ENCODE data around the gene HBE1. TPM values are rescaled to one million over a fixed set of nuclear protein-coding genes. Genes with fewer than 3 reads are reported as not detected.

Gene HBE1
- total and polyA plus RNA-seq, 2 donors (not counting 1 experiment from before 2014, with no cell fraction given) = not detected

DNA sequence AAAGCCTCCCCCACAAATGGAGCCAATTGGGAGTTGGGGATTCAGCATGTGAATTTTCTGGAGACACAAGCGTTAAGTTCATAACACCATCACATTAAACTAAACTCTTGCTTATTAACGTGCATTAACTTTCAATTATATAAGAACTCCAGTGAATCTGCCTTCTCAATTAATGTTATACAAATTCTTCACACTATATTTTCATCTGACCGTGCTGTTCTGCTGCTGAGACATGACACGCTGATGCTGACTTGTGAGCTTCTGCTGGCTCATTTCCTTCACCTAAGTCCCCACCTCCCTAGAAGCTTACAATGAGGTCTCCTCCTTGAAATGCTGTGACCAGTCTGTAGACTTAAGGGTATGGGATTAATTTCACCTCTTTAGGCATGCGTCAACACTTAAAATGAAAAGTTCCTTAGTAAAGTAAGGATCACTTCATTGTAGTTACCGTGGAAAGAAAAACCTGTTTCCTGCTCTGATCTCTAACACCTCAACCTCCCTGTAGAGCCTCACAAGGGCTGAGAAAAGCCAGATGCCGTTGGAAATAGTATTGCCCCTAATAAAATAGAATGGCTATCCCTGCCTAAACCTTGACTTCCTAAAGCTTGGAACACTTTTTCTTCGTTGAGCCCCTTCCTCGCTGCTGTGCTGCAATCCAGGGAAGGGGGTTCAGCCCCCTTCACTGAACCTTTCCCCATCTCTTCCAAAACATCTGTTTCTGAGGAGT, 17.4 kb downstream of the HBE1 start:
- no peak for ATAC-seq (ENCODE audit: low read depth)
- no peaks in the 10 kb centered on the region for H3K9me3 Mint-ChIP-seq (ENCODE audit: insufficient read depth)

DNA sequence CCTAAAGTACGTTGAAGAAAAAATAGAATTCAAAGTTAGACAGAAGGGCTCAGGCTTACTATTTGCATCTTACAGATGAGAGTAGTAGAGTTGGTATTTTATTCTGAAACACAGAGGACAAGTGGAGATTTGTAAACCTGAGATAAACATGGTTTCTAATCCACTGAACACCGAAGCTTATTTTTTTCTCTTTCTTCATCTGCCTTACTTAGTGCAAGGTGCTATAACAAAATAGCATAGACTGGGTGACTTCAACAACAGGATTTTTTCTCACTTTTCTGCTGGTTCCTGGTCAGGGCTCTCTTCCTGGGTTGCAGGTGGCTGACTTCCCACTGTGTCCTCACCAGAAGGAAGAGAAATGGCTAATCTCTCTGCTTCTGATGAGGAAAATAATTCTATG, 18.0 kb downstream of the HBE1 start:
- Histone ChIP-seq H3K9ac (ENCODE audit: low read length) (no peak overlapping the region), H3K79me2 (ENCODE audit: control insufficient read depth, insufficient read depth, low read length) (no peaks in the 10 kb centered on the region), H3K27ac (ENCODE audit: low read length in 2 of 2) (no peak overlapping the region), H4K20me1 (ENCODE audit: control insufficient read depth, insufficient read depth, low read length, poor library complexity, severe bottlenecking) (no peaks in the 10 kb centered on the region), H2AFZ (ENCODE audit: insufficient read depth, low read depth, low read length, poor library complexity, severe bottlenecking) (no peak overlapping the region), H3K4me3 (ENCODE audit: control extremely low read depth in 1 of 5, extremely low read depth in 1 of 5, insufficient read depth in 1 of 5, low read depth in 2 of 5, low read length in 4 of 5) (no peak overlapping the region), H3K36me3 (replicated peaks in 1 of 2; ENCODE audit: control extremely low read depth in 1 of 2, control insufficient read depth in 1 of 2, extremely low read depth in 1 of 2, insufficient read depth in 2 of 2, low read length in 1 of 2) (no peaks in the 10 kb centered on the region), H3K4me2 (replicated peaks; ENCODE audit: low read depth, low read length, poor library complexity, severe bottlenecking) (no peak overlapping the region), H3K9me3 (ENCODE audit: control extremely low read depth in 1 of 3, control insufficient read depth in 2 of 3, insufficient read depth in 1 of 3, low read length in 2 of 3) (no peaks in the 10 kb centered on the region), H3K4me1 (ENCODE audit: control insufficient read depth in 2 of 2, insufficient read depth in 2 of 2, low read length in 2 of 2) (no peaks in the 10 kb centered on the region), H3K27me3 (replicated peaks in 1 of 4; ENCODE audit: control extremely low read depth in 1 of 4, control insufficient read depth in 3 of 4, insufficient read depth in 4 of 4, low read length in 3 of 4) (no peaks in the 10 kb centered on the region)
- ATAC-seq (ENCODE audit: low read depth) (no peak), DNase-seq (no peak)
- H3K9me3 Mint-ChIP-seq (ENCODE audit: insufficient read depth) = no peaks in the 10 kb centered on the region
- TF ChIP-seq, protein P1, sequence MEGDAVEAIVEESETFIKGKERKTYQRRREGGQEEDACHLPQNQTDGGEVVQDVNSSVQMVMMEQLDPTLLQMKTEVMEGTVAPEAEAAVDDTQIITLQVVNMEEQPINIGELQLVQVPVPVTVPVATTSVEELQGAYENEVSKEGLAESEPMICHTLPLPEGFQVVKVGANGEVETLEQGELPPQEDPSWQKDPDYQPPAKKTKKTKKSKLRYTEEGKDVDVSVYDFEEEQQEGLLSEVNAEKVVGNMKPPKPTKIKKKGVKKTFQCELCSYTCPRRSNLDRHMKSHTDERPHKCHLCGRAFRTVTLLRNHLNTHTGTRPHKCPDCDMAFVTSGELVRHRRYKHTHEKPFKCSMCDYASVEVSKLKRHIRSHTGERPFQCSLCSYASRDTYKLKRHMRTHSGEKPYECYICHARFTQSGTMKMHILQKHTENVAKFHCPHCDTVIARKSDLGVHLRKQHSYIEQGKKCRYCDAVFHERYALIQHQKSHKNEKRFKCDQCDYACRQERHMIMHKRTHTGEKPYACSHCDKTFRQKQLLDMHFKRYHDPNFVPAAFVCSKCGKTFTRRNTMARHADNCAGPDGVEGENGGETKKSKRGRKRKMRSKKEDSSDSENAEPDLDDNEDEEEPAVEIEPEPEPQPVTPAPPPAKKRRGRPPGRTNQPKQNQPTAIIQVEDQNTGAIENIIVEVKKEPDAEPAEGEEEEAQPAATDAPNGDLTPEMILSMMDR (IDR thresholded peaks at IDR 0.05) = no peak
- TF ChIP-seq EZH2 (IDR thresholded peaks at IDR 0.05; ENCODE audit: borderline replicate concordance, insufficient read depth, low read depth, low read length, poor library complexity, severe bottlenecking) = no peak
- WGBS (ENCODE audit: insufficient coverage) = no CpG with 5 or more reads among the region's 2 CpGs
- ChIA-PET POLR2A (no interaction called here), CTCF (no interaction called here)
- no peak overlapping the region for H3K27ac Mint-ChIP-seq
- intact Hi-C loops (cut with micrococcal nuclease) = no loop called here
- H3K4me1 Mint-ChIP-seq = no peaks in the 10 kb centered on the region
- H3K4me3 Mint-ChIP-seq = no peak overlapping the region
- peaks cover 16% of the 10 kb centered on the region for H3K27me3 Mint-ChIP-seq

More for the DNA sequence above, 17.4 kb downstream of the HBE1 start:
- no peak overlapping the region for H3K27ac ChIP-seq (ENCODE audit: low read length in 2 of 2)
- DNase-seq = no peak
- H3K9me3 ChIP-seq (ENCODE audit: control extremely low read depth in 1 of 3, control insufficient read depth in 2 of 3, insufficient read depth in 1 of 3, low read length in 2 of 3) = no peaks in the 10 kb centered on the region
- H3K79me2 ChIP-seq (ENCODE audit: control insufficient read depth, insufficient read depth, low read length) = no peaks in the 10 kb centered on the region
- H3K27me3 ChIP-seq (replicated peaks in 1 of 4; ENCODE audit: control extremely low read depth in 1 of 4, control insufficient read depth in 3 of 4, insufficient read depth in 4 of 4, low read length in 3 of 4) = no peaks in the 10 kb centered on the region
- no peak overlapping the region for H2AFZ ChIP-seq (ENCODE audit: insufficient read depth, low read depth, low read length, poor library complexity, severe bottlenecking)
- intact Hi-C loops (cut with micrococcal nuclease) = no loop called here
- Mint-ChIP-seq H3K4me3 (no peak overlapping the region), H3K4me1 (no peaks in the 10 kb centered on the region), H3K27ac (no peak overlapping the region), H3K27me3 (peaks cover 18% of the 10 kb centered on the region)
- H3K4me3 ChIP-seq (ENCODE audit: control extremely low read depth in 1 of 5, extremely low read depth in 1 of 5, insufficient read depth in 1 of 5, low read depth in 2 of 5, low read length in 4 of 5) = no peak overlapping the region
- H3K36me3 ChIP-seq (replicated peaks in 1 of 2; ENCODE audit: control extremely low read depth in 1 of 2, control insufficient read depth in 1 of 2, extremely low read depth in 1 of 2, insufficient read depth in 2 of 2, low read length in 1 of 2) = no peaks in the 10 kb centered on the region
- H3K4me1 ChIP-seq (ENCODE audit: control insufficient read depth in 2 of 2, insufficient read depth in 2 of 2, low read length in 2 of 2) = no peaks in the 10 kb centered on the region
- no peak overlapping the region for H3K9ac ChIP-seq (ENCODE audit: low read length)
- TF ChIP-seq, protein P1 (IDR thresholded peaks at IDR 0.05) = no peak
- TF ChIP-seq EZH2 (IDR thresholded peaks at IDR 0.05; ENCODE audit: borderline replicate concordance, insufficient read depth, low read depth, low read length, poor library complexity, severe bottlenecking) = no peak
- H4K20me1 ChIP-seq (ENCODE audit: control insufficient read depth, insufficient read depth, low read length, poor library complexity, severe bottlenecking) = no peaks in the 10 kb centered on the region
- ChIA-PET POLR2A (no interaction called here), CTCF (no interaction called here)
- H3K4me2 ChIP-seq (replicated peaks; ENCODE audit: low read depth, low read length, poor library complexity, severe bottlenecking) = no peak overlapping the region
- WGBS (ENCODE audit: insufficient coverage) = 75% methylated on average over 8 of the region's 9 CpGs

All from B cell (primary cell).